Esophagus muscularis mucosa (tissue), 4 donors: ENCODE data around the gene RPS28. TPM values are rescaled to one million over a fixed set of nuclear protein-coding genes. Genes with fewer than 3 reads are reported as not detected.
"Not testable (repeated sequence)": the region's sequence is repeated elsewhere in the genome, so short reads cannot be mapped to it uniquely, and the experiment has no call there.

Experiments used
- DNase-seq: peaks from one replicate; pipeline ENCODE4 v3.0.0-alpha.2; 2017; ENCODE audit errors: extremely low spot score
- H3K27ac ChIP-seq, 4 donors: fragments of 200-600 bp; sonication (generic); replicated peaks in 1 of 4; 1 replicate in 3 of 4; 2 replicates in 1 of 4; pipeline ENCODE4 v1.5.1; 2016 to 2019; ENCODE audit warnings: mild to moderate bottlenecking in 1 of 4
- H3K27me3 ChIP-seq, 4 donors: fragments of 200-600 bp; sonication (generic); one replicate each; pipeline versions ENCODE4 v1.5.1 to v1.6.0; 2016 to 2019
- H3K36me3 ChIP-seq, 4 donors: fragments of 200-600 bp; sonication (generic); one replicate each; pipeline ENCODE4 v1.5.1; 2016 to 2019
- H3K4me1 ChIP-seq, 4 donors: fragments of 200-600 bp; sonication (generic); one replicate each; pipeline ENCODE4 v1.5.1; 2016 to 2019
- H3K4me3 ChIP-seq, 4 donors: fragments of 200-600 bp; sonication (generic); 1 replicate in 2 of 4; 2 replicates in 2 of 4; pipeline ENCODE4 v1.5.1; 2016 to 2019; ENCODE audit warnings: mild to moderate bottlenecking in 4 of 4, moderate library complexity in 1 of 4
- H3K9me3 ChIP-seq, 4 donors: fragments of 200-600 bp; sonication (generic); 1 replicate in 3 of 4; 2 replicates in 1 of 4; pipeline ENCODE4 v1.5.1; 2016 to 2019
- CTCF ChIP-seq, 3 experiments: fragments of 200-600 bp in 2 of 3; fragments of 450-650 bp in 1 of 3; sonication (generic) in 2 of 3; IDR thresholded peaks; one replicate each; pipeline ENCODE4 v1.5.1; 2017 to 2019; ENCODE audit warnings: antibody characterized with exemption in 3 of 3, mild to moderate bottlenecking in 2 of 3, moderate library complexity in 1 of 3
- EP300 ChIP-seq: sonication (generic); formaldehyde crosslinking; IDR thresholded peaks from one replicate; pipeline ENCODE4 v1.6.1; 2017; ENCODE audit warnings: antibody characterized with exemption
- POLR2A ChIP-seq: fragments of 450-650 bp; IDR thresholded peaks from one replicate; pipeline ENCODE4 v1.6.1; 2017; ENCODE audit warnings: antibody characterized with exemption, moderate library complexity, mild to moderate bottlenecking, low read depth
- POLR2AphosphoS5 ChIP-seq, 2 donors: sonication (generic); formaldehyde crosslinking; IDR thresholded peaks; one replicate each; pipeline ENCODE4 v1.6.1; 2017; ENCODE audit warnings: antibody characterized with exemption in 2 of 2
- WGBS: methylation state at CpG from one replicate; pipeline ENCODE4 v1.1.5; 2018; 5-methylcytosine and 5-hydroxymethylcytosine counted together
- intact Hi-C: fragments of 100-400 bp; cut with DNase I; formaldehyde crosslinking; loops from one replicate; pipeline ENCODE4 v1.15.1; 2023
- total RNA-seq, 4 donors: library from RNA; depleted of rRNA; stranded (reverse); fragments of >200 nt; gene quantifications; one replicate each; pipeline versions ENCODE4 v1.1.0 to v1.2.1, GENCODE V29; 2016

The RPS28 gene
- total RNA-seq, 4 donors from 2014 or later = 256 to 473 (median 358) TPM

- H3K4me3 ChIP-seq = peak within 1 kb of the TSS; percentile 59 to 73 (median 62)
- no CpG with 5 or more reads among the region's 65 CpGs for WGBS
- peaks cover 18 to 38% (median 30%) of the 10 kb centered on the region in 4 donors for H3K4me1 ChIP-seq
- H3K27ac ChIP-seq = peak within 1 kb of the TSS; percentile 73 to 86 (median 85)
- DNase-seq = peak; percentile 97
- TF ChIP-seq POLR2AphosphoS5 (IDR thresholded peaks at IDR 0.05) = peak; percentile 80 to 93
- TF ChIP-seq POLR2A = peak; percentile 72
- no peak for TF ChIP-seq CTCF (IDR thresholded peaks at IDR 0.05)
- peaks cover 0 to 68% (median 13%) of the 10 kb centered on the region in 4 donors for H3K27me3 ChIP-seq
- peaks cover 0 to 4% (median 0%) of the 10 kb centered on the region in 4 donors for H3K36me3 ChIP-seq
- no peaks in the 10 kb centered on the region for H3K9me3 ChIP-seq
- intact Hi-C loops = no loop called here
Observed at GRCh38 chr19:8342684-8343482, 21.6 kb downstream of the RPS28 start, which contains the start of gene KANK3. TSS of gene KANK3 (minus strand) at chr19:8343262. CDS start at chr19:8337828, 5,434 bp downstream.

GRCh38 chr19:8343483-8343844 is 22.2 kb downstream of the RPS28 start:
- no peaks in the 10 kb centered on the region for H3K9me3 ChIP-seq
- peaks cover 18 to 37% (median 29%) of the 10 kb centered on the region in 4 donors for H3K4me1 ChIP-seq
- peak overlapping the region in 2 of 4 donors; percentile 73 to 85 for H3K27ac ChIP-seq
- 51% methylated on average over 9 of the region's 11 CpGs for WGBS
- DNase-seq = no peak
- TF ChIP-seq POLR2AphosphoS5 (IDR thresholded peaks at IDR 0.05) (no peak), POLR2A (no peak), CTCF (IDR thresholded peaks at IDR 0.05) (no peak), EP300 (no peak)
- H3K36me3 ChIP-seq = peaks cover 0 to 4% (median 0%) of the 10 kb centered on the region in 4 donors
- H3K4me3 ChIP-seq = peak overlapping the region; percentile 59 to 73 (median 62)
- H3K27me3 ChIP-seq = peaks cover 0 to 64% (median 13%) of the 10 kb centered on the region in 4 donors
- intact Hi-C loops = no loop called here

- not testable (repeated sequence) for H3K36me3 ChIP-seq, H3K27ac ChIP-seq, DNase-seq, H3K9me3 ChIP-seq, H3K4me3 ChIP-seq
- intact Hi-C loops = loop anchor here (5.0 kb wide), 1 partner anchor 232 kb away; no protein-coding TSS in a partner anchor
- Histone ChIP-seq H3K27me3 (peaks cover 0 to 45% (median 0%) of the 10 kb centered on the region in 4 donors), H3K4me1 (peaks cover 21 to 28% (median 24%) of the 10 kb centered on the region in 4 donors)
- 78% methylated on average over 8 of the region's 8 CpGs for WGBS
Observed at GRCh38 chr19:8349629-8350372, 28.5 kb downstream of the RPS28 start.

GRCh38 chr19:8352134-8352827 is 31.0 kb downstream of the RPS28 start:
- H3K4me3 ChIP-seq = peak overlapping the region in 3 of 4 donors; percentile 9 to 28 (median 14)

GRCh38 chr19:8352845-8353244 is 31.5 kb downstream of the RPS28 start:
- 46% methylated on average over 5 of the region's 5 CpGs for WGBS
- peaks cover 28 to 39% (median 29%) of the 10 kb centered on the region in 4 donors for H3K4me1 ChIP-seq
- not testable (repeated sequence) for H3K36me3 ChIP-seq, DNase-seq, H3K9me3 ChIP-seq, H3K27ac ChIP-seq
- intact Hi-C loops = loop anchor here (5.0 kb wide), 1 partner anchor 229 kb away; no protein-coding TSS in a partner anchor
- H3K4me3 ChIP-seq = peak overlapping the region in 2 of 4 donors; percentile 14 to 28
- H3K27me3 ChIP-seq = peaks cover 0 to 30% (median 0%) of the 10 kb centered on the region in 4 donors

More at GRCh38 chr19:8352134-8352827, 31.0 kb downstream of the RPS28 start:
- peaks cover 28 to 39% (median 29%) of the 10 kb centered on the region in 4 donors for H3K4me1 ChIP-seq
- no peaks in the 10 kb centered on the region for H3K36me3 ChIP-seq
- DNase-seq = no peak
- TF ChIP-seq POLR2A (no peak), EP300 (no peak), CTCF (IDR thresholded peaks at IDR 0.05) (no peak), POLR2AphosphoS5 (IDR thresholded peaks at IDR 0.05) (no peak)
- intact Hi-C loops = loop anchor here (5.0 kb wide), 1 partner anchor 230 kb away; no protein-coding TSS in a partner anchor
- H3K9me3 ChIP-seq = no peaks in the 10 kb centered on the region
- 33% methylated on average over 10 of the region's 10 CpGs for WGBS
- peaks cover 0 to 30% (median 0%) of the 10 kb centered on the region in 4 donors for H3K27me3 ChIP-seq
- no peak overlapping the region for H3K27ac ChIP-seq
